GM23248 (cell line): ENCODE data around the gene TXNDC15. TPM values are rescaled to one million over a fixed set of nuclear protein-coding genes. Genes with fewer than 3 reads are reported as not detected.
A peak's percentile ranks its signal among the peaks of the same experiment; 100 is the strongest.

Experiments
- DNase-seq: peaks from one replicate; pipeline ENCODE4 v3.0.0-alpha.2; 2015
- H2AFZ ChIP-seq: fragments of 200-600 bp; sonication (generic); 2 replicates; pipeline ENCODE4 v1.6.1; 2016; ENCODE audit warnings: antibody characterized with exemption
- H3F3A ChIP-seq: fragments of 200-600 bp; sonication (generic); 2 replicates; pipeline ENCODE4 v1.6.1; 2016; ENCODE audit warnings: mild to moderate bottlenecking, antibody characterized with exemption, mixed run types; ENCODE audit not compliant: insufficient read depth
- H3K27ac ChIP-seq: fragments of 200-600 bp; sonication (generic); 2 replicates; pipeline ENCODE4 v1.5.1; 2016; ENCODE audit warnings: mild to moderate bottlenecking
- H3K27me3 ChIP-seq: fragments of 200-600 bp; sonication (generic); replicated peaks from 2 replicates; pipeline ENCODE4 v1.6.1; 2016; ENCODE audit warnings: mild to moderate bottlenecking; ENCODE audit not compliant: insufficient read depth
- H3K36me3 ChIP-seq: fragments of 200-600 bp; sonication (generic); 2 replicates; pipeline ENCODE4 v1.6.1; 2016; ENCODE audit warnings: low read depth, mild to moderate bottlenecking
- H3K4me1 ChIP-seq: fragments of 200-600 bp; sonication (generic); 2 replicates; pipeline ENCODE4 v1.6.1; 2016; ENCODE audit warnings: mild to moderate bottlenecking; ENCODE audit not compliant: insufficient read depth
- H3K4me2 ChIP-seq: fragments of 200-600 bp; sonication (generic); one replicate; pipeline ENCODE4 v1.6.1; 2016; ENCODE audit warnings: mild to moderate bottlenecking; ENCODE audit not compliant: unreplicated experiment
- H3K4me3 ChIP-seq: fragments of 200-600 bp; sonication (generic); 2 replicates; pipeline ENCODE4 v1.5.1; 2016; ENCODE audit warnings: mild to moderate bottlenecking
- H3K79me2 ChIP-seq: fragments of 200-600 bp; sonication (generic); 2 replicates; pipeline ENCODE4 v1.6.1; 2016; ENCODE audit warnings: mild to moderate bottlenecking; ENCODE audit not compliant: insufficient read depth
- H3K9ac ChIP-seq: fragments of 200-600 bp; sonication (generic); 2 replicates; pipeline ENCODE4 v1.6.1; 2016; ENCODE audit warnings: mild to moderate bottlenecking
- H3K9me2 ChIP-seq: fragments of 200-600 bp; sonication (generic); 2 replicates; pipeline ENCODE4 v1.6.1; 2016; ENCODE audit warnings: mixed run types, mild to moderate bottlenecking, moderate library complexity; ENCODE audit not compliant: insufficient read depth
- H3K9me3 ChIP-seq: fragments of 200-600 bp; sonication (generic); one replicate; pipeline ENCODE4 v1.6.1; 2017; ENCODE audit warnings: low read depth
- H4K20me1 ChIP-seq: fragments of 200-600 bp; sonication (generic); 2 replicates; pipeline ENCODE4 v1.6.0; 2016; ENCODE audit not compliant: insufficient read depth
- EZH2 ChIP-seq: fragments of 200-600 bp; sonication (generic); IDR thresholded peaks from 2 replicates; pipeline ENCODE4 v1.6.1; 2018; ENCODE audit warnings: antibody characterized with exemption, mild to moderate bottlenecking; ENCODE audit not compliant: insufficient read depth, poor library complexity, severe bottlenecking
- EZH2phosphoT487 ChIP-seq: fragments of 200-600 bp; sonication (generic); IDR thresholded peaks from 2 replicates; pipeline ENCODE4 v1.6.1; 2018; ENCODE audit warnings: antibody characterized with exemption, moderate library complexity, mild to moderate bottlenecking, low read depth; ENCODE audit not compliant: insufficient read depth
- WGBS, 2 experiments: methylation state at CpG; one replicate each; pipeline ENCODE4 v1.1.6; 2015 to 2017; ENCODE audit warnings: low lambda C conversion rate in 2 of 2, low coverage in 1 of 2; ENCODE audit errors: missing lambda C conversion rate in 2 of 2; 5-methylcytosine and 5-hydroxymethylcytosine counted together
- in situ Hi-C: fragments of 300-500 bp; cut with MboI; formaldehyde crosslinking; loops from 2 replicates; pipeline ENCODE4 v1.15.0; 2020
- polyA plus RNA-seq: library from polyadenylated mRNA; unstranded; fragments of >200 nt; fragmentation: Nextera tagmentation; extraction: Ambion mirVana; gene quantifications from 2 replicates; pipeline ENCODE4 v1.2.1, GENCODE V29; 2016
- total RNA-seq: library from RNA; depleted of rRNA; stranded (reverse); fragments of >200 nt; shearing (Covaris generic); gene quantifications from 2 replicates; pipeline ENCODE4 v1.2.3, GENCODE V29; 2014; rRNA removed

The TXNDC15 gene, protein sequence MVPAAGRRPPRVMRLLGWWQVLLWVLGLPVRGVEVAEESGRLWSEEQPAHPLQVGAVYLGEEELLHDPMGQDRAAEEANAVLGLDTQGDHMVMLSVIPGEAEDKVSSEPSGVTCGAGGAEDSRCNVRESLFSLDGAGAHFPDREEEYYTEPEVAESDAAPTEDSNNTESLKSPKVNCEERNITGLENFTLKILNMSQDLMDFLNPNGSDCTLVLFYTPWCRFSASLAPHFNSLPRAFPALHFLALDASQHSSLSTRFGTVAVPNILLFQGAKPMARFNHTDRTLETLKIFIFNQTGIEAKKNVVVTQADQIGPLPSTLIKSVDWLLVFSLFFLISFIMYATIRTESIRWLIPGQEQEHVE
- total RNA-seq (112 and 170 TPM in 2 replicates), polyA plus RNA-seq (102 and 103 TPM in 2 replicates)

DNA sequence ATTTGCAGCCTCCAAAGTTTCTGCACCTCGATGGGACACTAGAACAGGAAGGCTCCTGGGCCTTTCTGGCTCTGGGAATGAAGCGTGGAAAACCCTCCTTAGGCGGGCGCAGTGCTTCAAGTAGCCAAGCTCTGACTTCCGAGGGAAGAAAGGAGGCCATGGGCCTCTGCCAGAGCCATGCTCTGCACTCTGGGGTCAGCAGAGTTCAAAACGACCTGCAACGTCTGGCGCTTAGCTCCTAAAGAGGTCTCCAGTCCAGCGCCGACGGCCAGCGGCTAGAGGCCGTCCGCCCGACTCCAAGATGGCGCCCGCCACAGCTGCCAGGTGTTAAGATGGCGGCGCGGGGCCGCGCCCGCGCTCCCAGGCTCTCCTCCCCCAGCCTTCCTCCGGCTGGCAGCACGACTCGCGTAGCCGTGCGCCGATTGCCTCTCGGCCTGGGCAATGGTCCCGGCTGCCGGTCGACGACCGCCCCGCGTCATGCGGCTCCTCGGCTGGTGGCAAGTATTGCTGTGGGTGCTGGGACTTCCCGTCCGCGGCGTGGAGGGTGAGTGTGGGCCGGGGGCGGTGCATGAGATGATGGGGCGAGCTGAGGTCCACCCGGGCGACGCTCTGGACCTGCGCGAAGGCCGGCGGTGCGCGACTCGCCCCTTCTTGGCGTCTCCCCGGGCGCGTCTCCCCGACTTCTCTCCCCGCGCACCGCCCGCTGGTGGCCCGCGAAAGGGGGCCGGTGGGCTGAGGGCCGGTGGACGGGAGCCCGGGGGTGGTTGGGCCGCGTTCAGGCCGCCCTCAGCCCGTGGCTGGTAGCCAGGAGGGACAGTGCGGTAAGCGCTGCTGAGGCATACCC is at the start of gene TXNDC15:
Gene TXNDC15 (plus strand): TSS at position 385 of the 844 bp plus-strand sequence. CDS start 57 bp downstream, at position 442.
- H3K36me3 ChIP-seq, result no peaks in the 10 kb centered on the region
- peak; percentile 95 for DNase-seq
- H3K79me2 ChIP-seq, result peaks cover 39% of the 10 kb centered on the region
- peak within 1 kb of the TSS; percentile 97 for H3K27ac ChIP-seq
- H3K9me3 ChIP-seq, result no peaks in the 10 kb centered on the region
- no peaks in the 10 kb centered on the region for H3K9me2 ChIP-seq
- no peaks in the 10 kb centered on the region for H3K27me3 ChIP-seq
- H4K20me1 ChIP-seq, result no peaks in the 10 kb centered on the region
- peaks cover 32% of the 10 kb centered on the region for H3F3A ChIP-seq
- peak within 1 kb of the TSS; percentile 96 for H2AFZ ChIP-seq
- WGBS, 2 experiments, result 3% methylated on average over 46 to 62 of the region's 79 CpGs
- H3K9ac ChIP-seq, result peak within 1 kb of the TSS; percentile 98
- peak within 1 kb of the TSS; percentile 83 for H3K4me3 ChIP-seq
- in situ Hi-C loops, result no loop called here
- peak within 1 kb of the TSS; percentile 80 for H3K4me2 ChIP-seq
- no peak for TF ChIP-seq EZH2
- no peak for TF ChIP-seq EZH2phosphoT487
- H3K4me1 ChIP-seq, result peaks cover 12% of the 10 kb centered on the region

DNA sequence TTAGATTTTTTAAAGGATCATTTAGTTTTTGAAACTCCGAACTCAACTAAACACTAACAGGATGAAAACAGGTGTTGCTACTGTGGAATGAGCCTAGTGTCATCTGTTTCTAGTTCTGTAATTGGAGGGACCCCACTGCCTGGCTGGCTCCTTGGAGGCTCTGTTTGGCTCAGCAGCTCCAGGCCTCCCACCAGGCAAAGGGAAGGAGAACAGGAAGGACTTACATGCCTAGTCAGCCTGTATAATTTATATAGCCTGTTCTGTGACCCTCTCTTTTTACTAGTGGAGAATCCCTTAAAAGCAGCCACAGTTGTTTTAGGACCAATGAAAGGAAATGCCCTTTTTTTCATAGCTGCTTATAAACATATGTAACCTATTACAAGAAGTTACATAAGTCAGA is 49.5 kb upstream of the TXNDC15 start:
- no peaks in the 10 kb centered on the region for H3K79me2 ChIP-seq
- 48 to 56% methylated on average over 1 of the region's 1 CpG for WGBS, 2 experiments
- no peak for DNase-seq

DNA sequence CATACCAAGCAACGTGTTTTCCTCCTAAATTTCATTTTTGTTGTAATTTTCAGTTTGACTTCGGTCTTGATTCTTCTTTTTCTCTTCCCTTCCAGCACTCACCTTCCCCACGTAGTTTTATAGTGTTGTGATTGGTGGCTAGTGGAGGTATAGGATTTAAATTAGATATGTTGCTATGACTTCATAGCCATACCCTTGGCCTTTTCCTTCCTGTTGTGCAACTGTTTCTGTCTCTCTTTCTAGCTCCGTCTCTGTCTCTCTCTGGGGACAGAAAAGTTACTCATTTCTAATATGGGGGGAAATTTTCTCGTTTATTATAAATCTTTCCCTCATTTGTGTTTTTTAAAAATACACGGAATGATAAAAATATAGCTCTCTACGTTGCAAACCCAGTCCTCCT is 49.0 kb upstream of the TXNDC15 start:
- no peak for TF ChIP-seq EZH2
- TF ChIP-seq EZH2phosphoT487, result no peak
- DNase-seq, result no peak
- H4K20me1 ChIP-seq, result no peaks in the 10 kb centered on the region
- H2AFZ ChIP-seq, result no peak overlapping the region
- no peaks in the 10 kb centered on the region for H3F3A ChIP-seq
- H3K4me1 ChIP-seq, result no peaks in the 10 kb centered on the region
- H3K36me3 ChIP-seq, result peaks cover 56% of the 10 kb centered on the region
- 72 to 80% methylated on average over 7 of the region's 7 CpGs for WGBS, 2 experiments
- H3K9me3 ChIP-seq, result no peaks in the 10 kb centered on the region
- no peaks in the 10 kb centered on the region for H3K27me3 ChIP-seq
- no peak overlapping the region for H3K4me3 ChIP-seq
- H3K4me2 ChIP-seq, result no peak overlapping the region
- H3K79me2 ChIP-seq, result no peaks in the 10 kb centered on the region
- H3K9ac ChIP-seq, result no peak overlapping the region
- in situ Hi-C loops, result no loop called here
- H3K9me2 ChIP-seq, result no peaks in the 10 kb centered on the region
- H3K27ac ChIP-seq, result no peak overlapping the region

More for the DNA sequence above, 49.5 kb upstream of the TXNDC15 start:
- Histone ChIP-seq H3K4me2 (no peak overlapping the region), H3K9ac (no peak overlapping the region), H3K9me3 (no peaks in the 10 kb centered on the region), H3K27ac (no peak overlapping the region), H3K27me3 (no peaks in the 10 kb centered on the region), H3K4me3 (no peak overlapping the region), H3K4me1 (no peaks in the 10 kb centered on the region), H2AFZ (no peak overlapping the region), H3K9me2 (no peaks in the 10 kb centered on the region), H4K20me1 (no peaks in the 10 kb centered on the region), H3F3A (no peaks in the 10 kb centered on the region), H3K36me3 (peaks cover 53% of the 10 kb centered on the region)
- in situ Hi-C loops, result no loop called here
- TF ChIP-seq EZH2 (no peak), EZH2phosphoT487 (no peak)

DNA sequence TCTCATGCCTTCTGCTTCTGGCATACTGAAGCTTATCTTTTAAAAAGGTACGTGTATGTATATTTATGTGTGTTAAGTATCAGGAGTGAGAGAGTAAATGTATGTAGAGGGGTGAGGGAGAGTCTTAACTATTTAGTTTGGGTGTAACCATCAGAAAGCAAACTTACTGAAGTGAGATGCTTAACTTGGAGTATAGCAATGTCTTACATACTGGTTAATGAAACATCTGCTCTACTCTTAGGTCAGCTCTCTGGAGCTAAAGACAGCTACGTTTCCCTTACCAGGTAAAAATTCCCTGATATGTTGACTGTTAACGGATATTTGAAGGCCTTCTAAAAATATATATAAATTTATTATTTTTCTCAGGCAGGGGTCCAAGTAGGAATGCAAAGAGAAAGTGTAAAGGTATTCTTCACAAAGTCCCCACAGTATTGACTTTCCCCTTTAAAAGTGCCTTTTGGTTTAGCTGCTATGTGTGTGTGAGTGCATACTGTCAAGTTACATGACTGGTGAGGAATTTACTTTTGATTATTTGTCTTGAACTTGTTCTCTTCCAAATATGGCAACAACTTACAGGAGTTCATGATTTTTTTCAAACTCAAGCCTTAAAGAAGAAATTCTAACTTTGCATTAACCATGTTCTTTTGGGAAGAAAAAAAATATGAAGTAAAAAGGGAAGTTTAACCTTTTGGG is 40.7 kb upstream of the TXNDC15 start:
- peaks cover 21% of the 10 kb centered on the region for H3K36me3 ChIP-seq
- H3K9me2 ChIP-seq, result no peaks in the 10 kb centered on the region
- DNase-seq, result no peak
- no peaks in the 10 kb centered on the region for H3K27me3 ChIP-seq
- TF ChIP-seq EZH2phosphoT487 (no peak), EZH2 (no peak)
- no peak overlapping the region for H3K4me2 ChIP-seq
- H2AFZ ChIP-seq, result no peak overlapping the region
- H3K9ac ChIP-seq, result no peak overlapping the region
- no peak overlapping the region for H3K27ac ChIP-seq
- no peaks in the 10 kb centered on the region for H3F3A ChIP-seq
- no peak overlapping the region for H3K4me3 ChIP-seq
- peaks cover 6% of the 10 kb centered on the region for H3K4me1 ChIP-seq
- WGBS, 2 experiments, result 98 to 100% methylated on average over 3 of the region's 3 CpGs
- H3K9me3 ChIP-seq, result no peaks in the 10 kb centered on the region
- H3K79me2 ChIP-seq, result no peaks in the 10 kb centered on the region
- no peaks in the 10 kb centered on the region for H4K20me1 ChIP-seq
- in situ Hi-C loops, result no loop called here
